ENCODE data around the gene ZNF576. TPM values are rescaled to one million over a fixed set of nuclear protein-coding genes. Genes with fewer than 3 reads are reported as not detected.

The ZNF576 gene
- total and polyA plus RNA-seq, 4 donors: 6.9 to 14.9 (median 10.9) TPM

DNA sequence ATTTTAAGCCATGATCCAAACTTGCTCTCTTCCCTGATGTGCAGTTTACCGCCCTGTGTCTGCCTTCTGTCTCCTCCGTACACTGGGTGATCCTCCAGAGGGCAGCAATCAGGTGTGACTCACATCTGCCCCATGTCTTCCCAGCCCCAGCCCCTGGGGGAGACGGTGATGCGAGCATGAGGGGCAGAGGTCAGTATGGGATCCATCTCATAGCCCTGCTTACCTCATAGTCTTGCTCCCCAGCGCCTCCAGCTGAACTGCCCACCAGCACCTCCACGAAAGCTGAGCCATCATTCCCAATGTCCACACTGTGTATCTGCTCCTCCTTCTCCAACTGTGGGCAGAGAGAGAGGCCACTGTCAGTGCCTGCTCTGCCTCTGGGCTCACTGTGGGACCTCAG is 35.7 kb upstream of the ZNF576 start:
- Histone ChIP-seq H3K27ac (ENCODE audit: low read depth in 1 of 2, low read length in 2 of 2) (no peak overlapping the region), H3K36me3 (ENCODE audit: control insufficient read depth in 4 of 4, insufficient read depth in 3 of 4, low read depth in 1 of 4, low read length in 3 of 4) (peaks cover 0 to 7% (median 2%) of the 10 kb centered on the region in 4 donors), H3K4me3 (ENCODE audit: low read depth in 1 of 3, low read length in 3 of 3) (no peak overlapping the region), H3K9me3 (ENCODE audit: control insufficient read depth in 4 of 4, low read length in 3 of 4) (no peaks in the 10 kb centered on the region), H3K9ac (ENCODE audit: low read depth in 1 of 2, low read length in 2 of 2) (no peak overlapping the region), H3K4me1 (ENCODE audit: control insufficient read depth in 4 of 4, insufficient read depth in 4 of 4, low read length in 3 of 4) (no peaks in the 10 kb centered on the region), H3K27me3 (ENCODE audit: control insufficient read depth in 4 of 4, insufficient read depth in 4 of 4, low read length in 3 of 4) (no peaks in the 10 kb centered on the region)
- TF ChIP-seq HNF4A (conservative IDR thresholded peaks at IDR 0.05) (no peak), SP1 (IDR thresholded peaks at IDR 0.05) (no peak), JUND (IDR thresholded peaks at IDR 0.05) (no peak), NR2F2 (IDR thresholded peaks at IDR 0.05) (no peak), ATF3 (IDR thresholded peaks at IDR 0.05) (no peak), RAD21 (IDR thresholded peaks at IDR 0.05) (no peak), FOXA2 (IDR thresholded peaks at IDR 0.05) (no peak), TAF1 (conservative IDR thresholded peaks at IDR 0.05) (no peak), REST (IDR thresholded peaks at IDR 0.05) (no peak), CTCF (IDR thresholded peaks at IDR 0.05; ENCODE audit: low read depth, low read length, missing input control) (no peak), YY1 (IDR thresholded peaks at IDR 0.05) (no peak)
- TF ChIP-seq, protein P1, sequence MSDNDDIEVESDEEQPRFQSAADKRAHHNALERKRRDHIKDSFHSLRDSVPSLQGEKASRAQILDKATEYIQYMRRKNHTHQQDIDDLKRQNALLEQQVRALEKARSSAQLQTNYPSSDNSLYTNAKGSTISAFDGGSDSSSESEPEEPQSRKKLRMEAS (IDR thresholded peaks at IDR 0.05): no peak
- no peak for DNase-seq (ENCODE audit: low spot score)
- WGBS: 88% methylated on average over 6 of the region's 6 CpGs

DNA sequence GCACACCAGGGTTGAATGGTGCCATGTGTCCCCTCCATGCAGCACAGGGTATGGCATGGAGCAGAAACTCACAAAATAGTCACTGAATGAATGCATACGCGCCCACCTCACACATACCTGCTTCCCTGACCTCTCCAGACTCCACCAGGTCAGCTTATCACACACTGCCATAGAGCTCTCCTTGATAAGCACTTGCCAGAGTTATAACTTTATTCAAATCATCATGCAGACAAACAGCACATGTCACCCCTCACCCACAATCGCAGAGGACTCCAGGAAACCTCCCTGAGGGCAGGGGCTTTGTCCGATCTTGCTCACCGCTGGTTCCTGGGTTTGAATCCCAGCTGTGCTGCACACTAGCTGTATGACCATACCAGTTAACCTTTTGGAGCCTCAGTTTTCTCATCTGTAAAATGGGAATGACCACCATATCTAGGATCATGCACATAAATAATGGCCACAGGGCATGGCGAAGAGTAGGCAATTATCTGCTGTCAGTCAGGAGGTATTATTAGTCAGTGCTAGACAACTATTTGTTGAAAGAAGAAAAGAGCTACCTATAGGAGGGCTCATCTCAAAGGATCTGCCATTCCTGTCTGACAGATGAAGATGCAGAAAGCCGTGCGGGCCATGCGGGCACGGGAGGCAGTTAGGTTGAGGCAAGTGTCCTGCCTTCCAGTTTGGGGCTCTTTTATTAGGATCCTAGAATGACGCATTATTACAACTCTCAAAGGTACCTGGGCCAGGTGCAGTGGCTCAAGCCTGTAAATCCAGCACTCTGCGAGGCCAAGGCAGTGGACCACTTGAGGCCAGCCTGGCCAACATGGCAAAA is 35.0 kb upstream of the ZNF576 start:
- 97% methylated on average over 12 of the region's 12 CpGs for WGBS
- Histone ChIP-seq H3K27ac (ENCODE audit: low read depth in 1 of 2, low read length in 2 of 2) (no peak overlapping the region), H3K4me1 (ENCODE audit: control insufficient read depth in 4 of 4, insufficient read depth in 4 of 4, low read length in 3 of 4) (no peaks in the 10 kb centered on the region), H3K36me3 (ENCODE audit: control insufficient read depth in 4 of 4, insufficient read depth in 3 of 4, low read depth in 1 of 4, low read length in 3 of 4) (peaks cover 0 to 7% (median 2%) of the 10 kb centered on the region in 4 donors), H3K27me3 (ENCODE audit: control insufficient read depth in 4 of 4, insufficient read depth in 4 of 4, low read length in 3 of 4) (no peaks in the 10 kb centered on the region), H3K9me3 (ENCODE audit: control insufficient read depth in 4 of 4, low read length in 3 of 4) (no peaks in the 10 kb centered on the region), H3K4me3 (ENCODE audit: low read depth in 1 of 3, low read length in 3 of 3) (no peak overlapping the region), H3K9ac (ENCODE audit: low read depth in 1 of 2, low read length in 2 of 2) (no peak overlapping the region)
- DNase-seq (ENCODE audit: low spot score): no peak
- TF ChIP-seq GABPA (IDR thresholded peaks at IDR 0.05 in 1 of 2, conservative IDR thresholded peaks at IDR 0.05 in 1 of 2) (no peak), JUND (IDR thresholded peaks at IDR 0.05) (no peak), HNF4A (conservative IDR thresholded peaks at IDR 0.05) (no peak), EGR1 (IDR thresholded peaks at IDR 0.05; ENCODE audit: low read depth in 2 of 2) (no peak), RXRA (IDR thresholded peaks at IDR 0.05) (no peak), REST (IDR thresholded peaks at IDR 0.05) (no peak), NR2F2 (IDR thresholded peaks at IDR 0.05) (no peak), HNF4G (IDR thresholded peaks at IDR 0.05) (no peak), ZBTB33 (IDR thresholded peaks at IDR 0.05) (no peak), ATF3 (IDR thresholded peaks at IDR 0.05) (no peak)
- TF ChIP-seq, protein P1 (IDR thresholded peaks at IDR 0.05): no peak
